ENCODE measurements around the gene SH3BGR.

DNA sequence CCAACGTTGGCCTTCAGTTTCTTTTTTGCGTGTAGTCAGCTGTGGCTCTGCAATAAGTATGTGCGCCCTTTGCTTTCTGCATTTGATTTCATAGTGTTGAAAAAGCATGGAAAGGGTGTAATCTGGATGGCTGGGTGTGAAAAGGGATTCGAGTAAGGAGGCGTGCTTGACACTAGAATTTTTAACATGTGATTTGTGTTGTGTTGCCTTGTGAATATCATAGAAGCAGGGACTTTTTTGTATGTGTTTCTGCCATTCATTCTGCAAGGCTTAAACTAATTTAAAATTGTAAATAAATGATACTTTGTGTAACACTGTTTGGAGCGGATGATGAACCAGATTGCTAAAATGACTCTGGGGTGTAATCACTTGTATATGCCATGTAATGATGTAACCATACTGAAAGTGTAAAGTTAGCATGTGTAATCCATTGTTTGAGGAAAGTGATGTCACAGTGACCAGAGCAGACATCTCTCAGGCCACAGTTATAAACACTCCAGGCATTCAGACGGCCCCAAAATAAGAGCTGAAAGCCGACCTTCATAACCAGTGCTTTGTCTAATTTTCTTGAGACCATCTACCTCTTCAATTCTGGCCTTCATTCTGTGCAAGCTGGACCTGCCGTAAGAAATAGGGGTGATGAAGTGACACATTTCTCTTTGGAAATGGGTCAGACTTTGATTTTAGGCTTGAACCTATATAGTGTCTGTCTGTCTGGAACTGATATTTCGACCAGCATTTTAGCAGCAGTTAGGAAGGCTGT, 618 bp downstream of the SH3BGR start:
- no peak for TF ChIP-seq ZFP3 (CRISPR knock-in tag; IDR thresholded peaks at IDR 0.05)
- no peak for TF ChIP-seq BACH2 (CRISPR knock-in tag; IDR thresholded peaks at IDR 0.05; ENCODE audit: borderline replicate concordance)
- no peak for TF ChIP-seq ZNF8 (CRISPR knock-in tag; IDR thresholded peaks at IDR 0.05)
- TF ChIP-seq, protein P1, sequence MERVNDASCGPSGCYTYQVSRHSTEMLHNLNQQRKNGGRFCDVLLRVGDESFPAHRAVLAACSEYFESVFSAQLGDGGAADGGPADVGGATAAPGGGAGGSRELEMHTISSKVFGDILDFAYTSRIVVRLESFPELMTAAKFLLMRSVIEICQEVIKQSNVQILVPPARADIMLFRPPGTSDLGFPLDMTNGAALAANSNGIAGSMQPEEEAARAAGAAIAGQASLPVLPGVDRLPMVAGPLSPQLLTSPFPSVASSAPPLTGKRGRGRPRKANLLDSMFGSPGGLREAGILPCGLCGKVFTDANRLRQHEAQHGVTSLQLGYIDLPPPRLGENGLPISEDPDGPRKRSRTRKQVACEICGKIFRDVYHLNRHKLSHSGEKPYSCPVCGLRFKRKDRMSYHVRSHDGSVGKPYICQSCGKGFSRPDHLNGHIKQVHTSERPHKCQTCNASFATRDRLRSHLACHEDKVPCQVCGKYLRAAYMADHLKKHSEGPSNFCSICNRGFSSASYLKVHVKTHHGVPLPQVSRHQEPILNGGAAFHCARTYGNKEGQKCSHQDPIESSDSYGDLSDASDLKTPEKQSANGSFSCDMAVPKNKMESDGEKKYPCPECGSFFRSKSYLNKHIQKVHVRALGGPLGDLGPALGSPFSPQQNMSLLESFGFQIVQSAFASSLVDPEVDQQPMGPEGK (CRISPR knock-in tag; IDR thresholded peaks at IDR 0.05; ENCODE audit: borderline replicate concordance), result no peak
- TF ChIP-seq TOX (CRISPR knock-in tag; IDR thresholded peaks at IDR 0.05; ENCODE audit: borderline replicate concordance), result no peak
- TF ChIP-seq RARB (CRISPR knock-in tag; IDR thresholded peaks at IDR 0.05), result no peak
- no peak for TF ChIP-seq PPARA (CRISPR knock-in tag; IDR thresholded peaks at IDR 0.05; ENCODE audit: borderline replicate concordance)
- TF ChIP-seq, protein P2, sequence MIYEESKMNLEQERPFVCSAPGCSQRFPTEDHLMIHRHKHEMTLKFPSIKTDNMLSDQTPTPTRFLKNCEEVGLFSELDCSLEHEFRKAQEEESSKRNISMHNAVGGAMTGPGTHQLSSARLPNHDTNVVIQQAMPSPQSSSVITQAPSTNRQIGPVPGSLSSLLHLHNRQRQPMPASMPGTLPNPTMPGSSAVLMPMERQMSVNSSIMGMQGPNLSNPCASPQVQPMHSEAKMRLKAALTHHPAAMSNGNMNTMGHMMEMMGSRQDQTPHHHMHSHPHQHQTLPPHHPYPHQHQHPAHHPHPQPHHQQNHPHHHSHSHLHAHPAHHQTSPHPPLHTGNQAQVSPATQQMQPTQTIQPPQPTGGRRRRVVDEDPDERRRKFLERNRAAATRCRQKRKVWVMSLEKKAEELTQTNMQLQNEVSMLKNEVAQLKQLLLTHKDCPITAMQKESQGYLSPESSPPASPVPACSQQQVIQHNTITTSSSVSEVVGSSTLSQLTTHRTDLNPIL (CRISPR knock-in tag; IDR thresholded peaks at IDR 0.05; ENCODE audit: low read depth), result no peak
- no peak for TF ChIP-seq SNAI2 (CRISPR knock-in tag; IDR thresholded peaks at IDR 0.05)
